ENCODE data around the gene AP5B1. TPM values are rescaled to one million over a fixed set of nuclear protein-coding genes. Genes with fewer than 3 reads are reported as not detected.

AP5B1 gene
- total and polyA plus RNA-seq, 9 of the 15 experiments (the other 6 are each of a cell fraction or from before 2014, with no cell fraction given): 0.51 to 24.2 (median 5.1) TPM

- intact Hi-C loops (cut with micrococcal nuclease): loop anchor here (5.0 kb wide), 1 partner anchor 59 kb away; the partner anchor contains the start of gene KAT5
- H2AFZ ChIP-seq (ENCODE audit: low read depth, low read length): no peak overlapping the region
- TF ChIP-seq TRIM25 (IDR thresholded peaks at IDR 0.05; ENCODE audit: borderline replicate concordance) (no peak), RCOR1 (IDR thresholded peaks at IDR 0.05; ENCODE audit: borderline replicate concordance in 1 of 2, low read depth in 2 of 2, low read length in 2 of 2) (peak in 1 of 2 experiments; percentile 46; a peak in 1 of 4 replicates), ZNF318 (IDR thresholded peaks at IDR 0.05; ENCODE audit: borderline replicate concordance in 1 of 2, low read depth in 1 of 2) (no peak), KDM1A (IDR thresholded peaks at IDR 0.05) (peak; percentile 56 to 61; a peak in 3 of 4 replicates), GTF3C2 (IDR thresholded peaks at IDR 0.05; ENCODE audit: borderline replicate concordance, extremely low read depth, insufficient read length) (no peak), CBFA2T3 (IDR thresholded peaks at IDR 0.05) (peak; percentile 62), ZNF165 (CRISPR knock-in tag; IDR thresholded peaks at IDR 0.05; ENCODE audit: borderline replicate concordance) (no peak)
Observed at GRCh38 chr11:65771589-65772112, 9.1 kb downstream of the AP5B1 start.

More at GRCh38 chr11:65771589-65772112, 9.1 kb downstream of the AP5B1 start:
- DNase-seq (ENCODE audit: extremely low read depth in 1 of 4, low spot score in 3 of 4) (no peak), FAIRE-seq (peak; percentile 32), ATAC-seq (no peak)
- Histone ChIP-seq H3K4me1 (replicated peaks in 1 of 2; ENCODE audit: control insufficient read depth in 2 of 2, insufficient read depth in 2 of 2, low read length in 2 of 2) (no peaks in the 10 kb centered on the region), H3K9ac (ENCODE audit: insufficient read depth in 1 of 2, low read depth in 2 of 2, low read length in 2 of 2) (no peak overlapping the region), H3K4me3 (no peak overlapping the region), H4K20me1 (replicated peaks; ENCODE audit: control insufficient read depth, insufficient read depth, low read length) (no peaks in the 10 kb centered on the region; the same call in 1 of the 2 replicates), H3K79me2 (ENCODE audit: control insufficient read depth, insufficient read depth, low read length) (no peaks in the 10 kb centered on the region), H3K9me1 (ENCODE audit: control insufficient read depth, insufficient read depth, low read length) (no peaks in the 10 kb centered on the region), H3K4me2 (ENCODE audit: insufficient read depth, low read length) (no peak overlapping the region), H3K36me3 (ENCODE audit: control insufficient read depth, insufficient read depth, low read length) (peaks cover 6% of the 10 kb centered on the region; the same call in 1 of the 3 replicates), H3K9me3 (replicated peaks; ENCODE audit: control insufficient read depth, insufficient read depth, low read depth, low read length) (no peaks in the 10 kb centered on the region), H3K27me3 (ENCODE audit: control insufficient read depth in 2 of 2, insufficient read depth in 2 of 2, low read length in 2 of 2) (no peaks in the 10 kb centered on the region; a peak in 1 of 5 replicates), H3K27ac (ENCODE audit: extremely low read depth, low read depth, low read length) (no peak overlapping the region)
- CTCF ChIA-PET (ENCODE audit: low intra/inter-chr PET ratio): no interaction called here
- POLR2A ChIA-PET: interaction anchor here (1.1 to 1.6 kb wide), 3 partner anchors 8 to 113 kb away, joined by 3 to 13 read pairs (median 3); no protein-coding TSS in a partner anchor
- WGBS (ENCODE audit: insufficient coverage, low coverage, missing lambda C conversion rate): 11% methylated on average over 6 of the region's 6 CpGs
- no TSS peak for BruUV-seq (replicated peaks)
- in situ Hi-C loops (cut with MboI): no loop called here
